AG09319 (cell line): ENCODE data around the gene RCOR2.

Experiments used
- DNase-seq: peaks from one replicate; pipeline ENCODE4 v3.0.0-alpha.2; 2010; ENCODE audit warnings: low read depth; ENCODE audit errors: extremely low read depth
- CTCF ChIP-seq: IDR thresholded peaks from 2 replicates; pipeline ENCODE4 v1.5.1; 2011; ENCODE audit warnings: low read depth, mild to moderate bottlenecking, inconsistent platforms, low read length, moderate library complexity

Gene RCOR2

GRCh38 chr11:63920939-63921417 lies 4.0 kb upstream of the RCOR2 start:
- peak; percentile 42 for TF ChIP-seq CTCF
- no peak for DNase-seq

GRCh38 chr11:63920126-63920938 lies 3.4 kb upstream of the RCOR2 start:
- no peak for TF ChIP-seq CTCF
- no peak for DNase-seq

GRCh38 chr11:63919267-63920125 lies 2.5 kb upstream of the RCOR2 start:
- DNase-seq, result no peak
- no peak for TF ChIP-seq CTCF

GRCh38 chr11:63918507-63919191 lies 1.7 kb upstream of the RCOR2 start:
- no peak for TF ChIP-seq CTCF
- no peak for DNase-seq

GRCh38 chr11:63917692-63918506 lies 935 bp upstream of the RCOR2 start:
- DNase-seq, result no peak

More at GRCh38 chr11:63917692-63918506, 935 bp upstream of the RCOR2 start:
- no peak for TF ChIP-seq CTCF
